HG02798 (cell line): ENCODE results near the gene UST.
A peak's percentile ranks its signal among the peaks of the same experiment; 100 is the strongest.

Source experiments
- ATAC-seq: cut with Tn5 transposase; IDR thresholded peaks from one replicate; pipeline ENCODE4 v1.9.1; 2021; ENCODE audit warnings: mild to moderate bottlenecking; ENCODE audit not compliant: unreplicated experiment, poor library complexity

The UST gene

GRCh38 chr6:148746363-148747144, at the start of gene UST:
Gene UST (plus strand): TSS chr6:148747030. CDS start chr6:148747431, 401 bp downstream.
- peak; percentile 32 for ATAC-seq

GRCh38 chr6:148697895-148698440, 48.9 kb upstream of the UST start:
- no peak for ATAC-seq

GRCh38 chr6:148698671-148699180, 48.1 kb upstream of the UST start:
- ATAC-seq = no peak

- no peak for ATAC-seq
These were observed 46.6 kb upstream of the UST start for GRCh38 chr6:148700047-148700715.

GRCh38 chr6:148700741-148701311, 46.0 kb upstream of the UST start:
- ATAC-seq = peak; percentile 84

GRCh38 chr6:148701375-148701774, 45.5 kb upstream of the UST start:
- ATAC-seq = peak; percentile 7

- ATAC-seq = no peak
These were observed 42.9 kb upstream of the UST start for GRCh38 chr6:148703900-148704299.

GRCh38 chr6:148704400-148705246, 42.2 kb upstream of the UST start:
- ATAC-seq = no peak

- ATAC-seq = no peak
These were observed 38.1 kb upstream of the UST start for GRCh38 chr6:148708707-148709106.

- ATAC-seq = no peak
These were observed 37.3 kb upstream of the UST start for GRCh38 chr6:148709577-148709976.

GRCh38 chr6:148711833-148712654, 34.8 kb upstream of the UST start:
- no peak for ATAC-seq

- ATAC-seq = no peak
These were observed 33.6 kb upstream of the UST start for GRCh38 chr6:148713033-148713738.

- no peak for ATAC-seq
These were observed 32.9 kb upstream of the UST start for GRCh38 chr6:148713921-148714320.

- no peak for ATAC-seq
These were observed 30.0 kb upstream of the UST start for GRCh38 chr6:148716811-148717210.

GRCh38 chr6:148720406-148720805, 26.4 kb upstream of the UST start:
- ATAC-seq = no peak

- ATAC-seq = no peak
These were observed 25.9 kb upstream of the UST start for GRCh38 chr6:148720897-148721296.

- ATAC-seq = no peak
These were observed 23.3 kb upstream of the UST start for GRCh38 chr6:148723484-148723883.

- no peak for ATAC-seq
These were observed 22.4 kb upstream of the UST start for GRCh38 chr6:148724428-148724827.

GRCh38 chr6:148727104-148727503, 19.7 kb upstream of the UST start:
- no peak for ATAC-seq
